Glomerular visceral epithelial cell (primary cell): ENCODE results near the gene CEP164.

Experiments
- DNase-seq: peaks from one replicate; pipeline ENCODE4 v3.0.0-alpha.2; 2016; ENCODE audit errors: extremely low spot score

Gene CEP164

GRCh38 chr11:117327567-117328374 lies at the start of gene CEP164:
CEP164 (plus strand) TSS chr11:117327854; CDS start chr11:117338587, 10,733 bp downstream.
- peak; percentile 95 for DNase-seq

DNA sequence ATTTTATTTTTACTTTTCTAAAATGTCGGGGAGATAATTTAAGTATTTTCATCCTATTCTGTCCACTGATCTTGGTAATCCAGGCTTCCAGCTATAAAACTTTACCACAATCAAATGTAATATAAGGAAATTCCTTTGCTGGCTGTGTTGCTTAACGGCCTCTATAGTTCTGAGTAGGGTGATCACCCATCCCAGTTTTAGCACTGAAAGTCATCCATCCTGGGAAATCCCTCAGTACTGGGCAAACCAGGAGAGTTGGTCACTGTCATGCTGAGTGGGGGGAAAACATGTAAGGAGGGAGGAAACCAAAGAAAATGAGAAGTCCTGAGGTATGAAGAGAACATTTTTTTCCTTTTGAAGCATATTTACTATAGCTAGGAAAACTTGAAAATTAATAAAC lies 49.3 kb upstream of the CEP164 start:
- no peak for DNase-seq

- no peak for DNase-seq
Measured at GRCh38 chr11:117279711-117280376, 47.8 kb upstream of the CEP164 start.

- DNase-seq: peak; percentile 81
Measured at GRCh38 chr11:117281159-117281558, 46.5 kb upstream of the CEP164 start.

DNA sequence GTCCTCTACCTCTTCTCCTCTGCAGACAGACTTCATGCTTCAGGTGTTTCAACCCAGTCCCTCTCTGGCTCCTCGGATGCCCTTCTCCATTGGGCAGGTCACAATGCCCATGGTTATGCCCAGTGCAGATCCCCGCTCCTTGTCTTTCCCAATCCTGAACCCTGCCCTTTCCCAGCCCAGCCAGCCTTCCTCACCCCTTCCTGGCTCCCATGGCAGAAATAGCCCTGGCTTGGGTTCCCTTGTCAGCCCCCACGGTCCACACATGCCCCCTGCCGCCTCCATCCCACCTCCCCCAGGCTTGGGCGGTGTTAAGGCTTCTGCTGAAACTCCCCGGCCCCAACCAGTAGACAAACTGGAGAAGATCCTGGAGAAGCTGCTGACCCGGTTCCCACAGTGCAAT lies 45.8 kb upstream of the CEP164 start:
- no peak for DNase-seq

DNA sequence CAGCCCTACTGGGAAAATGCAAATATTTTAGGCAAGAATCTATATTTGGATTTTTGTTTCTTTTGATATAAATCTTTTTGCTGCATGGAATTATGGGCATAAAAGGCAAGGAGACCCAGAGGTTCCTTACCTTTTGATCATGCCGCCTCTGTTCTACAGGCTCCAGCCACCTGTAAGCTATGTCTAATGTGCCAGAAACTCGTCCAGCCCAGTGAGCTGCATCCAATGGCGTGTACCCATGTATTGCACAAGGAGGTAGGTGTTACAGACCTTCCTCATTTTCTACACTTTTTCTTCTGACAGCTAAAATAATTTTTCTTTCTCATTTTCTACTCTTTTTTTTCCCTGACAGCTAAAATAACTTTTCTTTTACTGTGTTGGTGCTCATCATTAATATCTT lies 44.7 kb upstream of the CEP164 start:
- no peak for DNase-seq

GRCh38 chr11:117284053-117284452 lies 43.6 kb upstream of the CEP164 start:
- no peak for DNase-seq

GRCh38 chr11:117286588-117286987 lies 41.1 kb upstream of the CEP164 start:
- DNase-seq: no peak

- DNase-seq: no peak
Measured at GRCh38 chr11:117287668-117288067, 40.0 kb upstream of the CEP164 start.

GRCh38 chr11:117289795-117290194 lies 37.9 kb upstream of the CEP164 start:
- DNase-seq: no peak

GRCh38 chr11:117290809-117291396 lies 36.8 kb upstream of the CEP164 start, which contains the start of gene BACE1-AS:
BACE1-AS (plus strand) TSS chr11:117291346.
- no peak for DNase-seq

GRCh38 chr11:117292616-117293015 lies 35.0 kb upstream of the CEP164 start:
- no peak for DNase-seq

- DNase-seq: no peak
Measured at GRCh38 chr11:117295438-117296137, 32.1 kb upstream of the CEP164 start.

GRCh38 chr11:117296881-117297280 lies 30.8 kb upstream of the CEP164 start:
- DNase-seq: no peak

DNA sequence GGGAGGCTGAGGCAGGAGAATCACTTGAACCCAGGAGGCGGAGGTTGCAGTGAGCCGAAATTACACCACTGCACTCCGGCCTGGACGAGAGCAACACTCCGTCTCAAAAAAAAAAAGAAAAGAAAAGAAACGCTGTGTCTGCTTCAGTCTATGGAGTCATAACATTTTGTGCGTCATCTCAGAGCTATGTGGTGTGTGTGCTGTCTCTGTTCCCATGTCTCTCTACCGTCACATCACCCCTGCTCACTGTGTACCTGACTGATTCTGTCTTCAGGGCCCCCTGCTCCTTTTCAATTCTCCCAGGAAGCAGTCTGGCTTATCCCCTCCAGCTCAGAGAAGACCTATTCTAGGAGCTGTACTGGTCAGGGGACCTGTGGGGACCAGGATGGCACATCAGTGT lies 29.5 kb upstream of the CEP164 start:
- no peak for DNase-seq

DNA sequence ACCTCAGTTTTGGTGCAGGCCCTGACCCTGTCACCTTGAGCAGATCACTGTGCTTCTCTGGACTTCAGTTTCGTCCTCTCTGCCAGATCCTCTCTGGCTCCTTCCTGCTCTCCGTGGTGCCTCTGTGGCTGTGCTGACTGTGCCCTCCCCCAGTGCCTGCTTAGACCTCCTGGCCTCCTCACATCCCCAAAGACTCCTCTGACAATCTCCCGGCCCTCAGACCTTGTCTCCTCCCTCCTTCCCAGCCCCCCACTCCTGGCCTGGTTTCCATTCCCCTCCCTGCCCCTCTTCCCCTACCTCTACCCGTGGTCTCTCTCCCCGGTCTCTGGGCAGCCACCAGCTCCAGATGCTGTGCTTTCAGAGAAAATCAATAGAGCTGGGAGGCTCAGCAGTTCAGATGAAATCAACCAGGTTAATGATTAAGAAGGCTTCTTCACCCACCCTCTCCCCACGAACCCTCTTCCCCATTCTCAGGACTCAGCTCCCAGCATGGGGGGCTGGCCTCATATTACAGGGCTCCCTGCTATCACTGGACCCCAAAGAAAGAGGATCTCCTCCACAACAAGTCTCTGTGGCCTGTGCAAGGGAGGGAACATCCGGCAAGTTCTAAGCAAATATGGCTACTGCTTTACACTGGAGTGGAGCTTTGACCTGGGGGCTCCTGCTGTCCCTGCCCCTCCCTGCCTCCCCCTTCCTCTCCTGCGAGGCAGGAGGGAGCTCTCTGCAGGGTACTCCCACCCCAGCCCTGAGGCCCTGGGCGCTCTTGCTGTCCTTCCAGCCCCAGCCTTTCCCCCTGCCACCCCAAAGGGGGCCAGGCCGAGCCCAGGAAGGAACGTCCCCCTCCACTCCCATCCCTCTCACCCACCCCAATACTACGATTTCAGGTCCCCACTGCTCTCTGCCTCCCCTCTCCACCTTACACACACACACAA lies 28.0 kb upstream of the CEP164 start:
- peak; percentile 7 for DNase-seq

DNA sequence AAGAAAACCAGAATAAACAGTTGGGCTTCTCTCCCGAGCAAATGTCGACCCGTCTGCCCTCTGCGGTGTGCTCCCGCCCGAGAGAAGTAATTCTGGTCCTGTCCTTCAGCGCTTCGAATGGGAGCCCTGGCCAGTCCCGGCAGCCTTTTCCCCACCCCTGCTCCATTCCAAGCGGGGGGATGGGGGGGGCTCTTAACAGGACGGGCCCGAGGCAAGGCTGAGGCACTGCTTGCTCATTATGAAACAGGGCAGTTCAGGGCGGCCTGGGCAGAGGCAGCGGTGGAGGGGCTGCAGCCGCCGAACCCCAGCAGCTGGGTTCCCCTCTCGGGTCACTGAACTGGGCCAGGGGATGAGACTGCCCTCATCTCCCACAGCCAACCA lies 27.4 kb upstream of the CEP164 start:
- DNase-seq: no peak

- DNase-seq: no peak
Measured at GRCh38 chr11:117300773-117301172, 26.9 kb upstream of the CEP164 start.

DNA sequence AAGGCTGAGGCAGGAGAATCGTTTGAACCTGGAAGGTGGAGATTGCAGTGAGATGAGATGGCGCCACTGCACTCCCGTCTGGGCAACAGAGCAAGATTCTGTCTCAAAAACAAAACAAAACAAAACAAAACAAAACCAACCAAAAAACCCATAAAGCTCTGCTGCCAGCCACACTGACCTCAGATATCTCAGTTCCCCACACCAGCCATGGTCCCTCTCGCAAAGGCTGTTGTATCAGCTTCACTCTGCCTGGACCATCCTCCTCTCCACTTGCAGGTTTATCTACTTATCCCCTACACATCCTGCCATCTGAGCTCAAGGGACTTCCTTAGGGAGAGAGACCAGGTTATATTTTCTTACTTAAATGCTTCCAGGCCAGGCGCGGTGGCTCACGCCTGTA lies 25.4 kb upstream of the CEP164 start:
- no peak for DNase-seq

DNA sequence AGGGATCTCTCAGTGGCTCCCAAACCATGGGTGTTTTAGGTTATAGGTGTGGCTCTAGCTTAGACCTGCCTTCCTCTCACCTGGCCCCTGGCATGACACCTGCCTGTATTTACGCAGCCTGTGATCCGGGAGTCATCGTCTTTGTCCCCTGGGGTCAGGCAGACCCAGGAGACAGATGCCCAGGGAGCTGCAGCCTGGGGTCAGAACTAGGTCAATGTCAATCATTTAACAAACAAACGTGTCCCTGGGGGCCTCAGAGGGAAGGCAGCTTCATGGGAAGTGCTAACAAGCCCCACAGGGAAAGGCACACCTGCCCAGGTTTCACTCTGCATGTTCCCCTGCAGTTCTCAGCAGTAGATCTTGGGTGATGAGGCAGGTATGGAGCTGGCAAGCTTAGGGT lies 24.6 kb upstream of the CEP164 start:
- DNase-seq: no peak

DNA sequence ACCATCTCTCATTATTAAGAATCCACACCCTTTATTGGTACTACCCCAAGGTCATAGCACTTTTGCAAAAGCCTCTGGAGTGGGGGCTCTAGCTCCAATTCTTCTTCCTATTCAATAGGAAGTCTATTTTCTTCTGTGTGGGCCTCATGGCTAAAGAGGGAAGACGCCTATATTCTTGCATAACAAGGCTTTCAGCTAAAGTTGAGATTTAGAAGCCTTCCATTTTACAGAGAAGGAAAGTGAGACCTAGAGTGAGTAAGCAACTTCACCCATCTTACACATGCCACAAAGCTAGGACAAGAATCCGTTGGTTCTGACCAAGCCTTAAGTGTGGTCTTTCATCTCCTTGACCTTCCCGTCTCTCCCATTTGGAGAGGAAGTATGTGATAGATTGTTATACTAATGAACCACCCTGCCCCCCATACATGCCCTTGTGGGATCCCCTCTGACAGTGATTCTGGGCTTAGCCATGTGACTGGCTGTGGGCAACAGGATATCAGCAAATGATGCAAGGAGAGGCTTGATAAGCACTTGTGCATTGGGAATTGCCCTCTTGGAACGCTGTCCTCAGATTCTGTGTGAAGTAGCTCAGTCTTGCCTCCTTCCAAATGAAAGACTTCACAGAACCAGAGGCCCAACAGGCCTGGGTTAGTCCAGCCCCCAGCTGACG lies 23.9 kb upstream of the CEP164 start:
- no peak for DNase-seq
